ENCODE measurements around the gene SH3RF1. TPM values are rescaled to one million over a fixed set of nuclear protein-coding genes. Genes with fewer than 3 reads are reported as not detected.

Gene SH3RF1
- total RNA-seq, 3 donors from 2014 or later: 20.2 to 37.0 (median 27.9) TPM

- no peak overlapping the region for H3K4me3 ChIP-seq
- no peak for DNase-seq (ENCODE audit: low spot score in 2 of 2)
Measured at GRCh38 chr4:169275180-169275579, 4.4 kb upstream of the SH3RF1 start.

DNA sequence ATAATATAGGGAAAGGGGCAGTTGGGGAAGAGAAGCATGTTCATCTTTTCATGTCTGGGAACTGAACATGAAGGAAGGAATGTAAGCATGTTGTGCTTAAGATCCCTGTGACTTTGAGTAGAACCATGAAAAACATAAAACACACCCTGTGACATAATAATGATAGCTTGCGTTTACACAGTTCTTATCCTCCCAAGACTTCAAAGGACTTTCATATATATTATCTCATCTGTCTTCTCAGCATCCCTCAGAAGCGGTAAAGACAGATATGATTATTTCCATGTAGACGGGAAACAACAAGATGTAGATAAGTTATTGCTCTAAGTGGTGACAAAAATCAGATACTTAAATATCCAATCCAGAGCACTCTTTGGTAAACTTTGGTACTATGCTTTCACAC is 3.3 kb upstream of the SH3RF1 start:
- intact Hi-C loops (cut with DNase I; ENCODE audit: low total_unique reads): no loop called here

More at GRCh38 chr4:169275180-169275579, 4.4 kb upstream of the SH3RF1 start:
- Histone ChIP-seq H3K27me3 (no peaks in the 10 kb centered on the region), H3K36me3 (no peaks in the 10 kb centered on the region), H3K9me3 (no peaks in the 10 kb centered on the region), H3K4me1 (no peaks in the 10 kb centered on the region), H3K27ac (no peak overlapping the region)
- intact Hi-C loops (cut with DNase I; ENCODE audit: low total_unique reads): no loop called here
- TF ChIP-seq POLR2A (IDR thresholded peaks at IDR 0.05) (no peak), POLR2AphosphoS5 (IDR thresholded peaks at IDR 0.05) (no peak)
- TF ChIP-seq, protein P1, sequence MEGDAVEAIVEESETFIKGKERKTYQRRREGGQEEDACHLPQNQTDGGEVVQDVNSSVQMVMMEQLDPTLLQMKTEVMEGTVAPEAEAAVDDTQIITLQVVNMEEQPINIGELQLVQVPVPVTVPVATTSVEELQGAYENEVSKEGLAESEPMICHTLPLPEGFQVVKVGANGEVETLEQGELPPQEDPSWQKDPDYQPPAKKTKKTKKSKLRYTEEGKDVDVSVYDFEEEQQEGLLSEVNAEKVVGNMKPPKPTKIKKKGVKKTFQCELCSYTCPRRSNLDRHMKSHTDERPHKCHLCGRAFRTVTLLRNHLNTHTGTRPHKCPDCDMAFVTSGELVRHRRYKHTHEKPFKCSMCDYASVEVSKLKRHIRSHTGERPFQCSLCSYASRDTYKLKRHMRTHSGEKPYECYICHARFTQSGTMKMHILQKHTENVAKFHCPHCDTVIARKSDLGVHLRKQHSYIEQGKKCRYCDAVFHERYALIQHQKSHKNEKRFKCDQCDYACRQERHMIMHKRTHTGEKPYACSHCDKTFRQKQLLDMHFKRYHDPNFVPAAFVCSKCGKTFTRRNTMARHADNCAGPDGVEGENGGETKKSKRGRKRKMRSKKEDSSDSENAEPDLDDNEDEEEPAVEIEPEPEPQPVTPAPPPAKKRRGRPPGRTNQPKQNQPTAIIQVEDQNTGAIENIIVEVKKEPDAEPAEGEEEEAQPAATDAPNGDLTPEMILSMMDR (IDR thresholded peaks at IDR 0.05): no peak

GRCh38 chr4:169272265-169272886 is 1.6 kb upstream of the SH3RF1 start:
- TF ChIP-seq, protein P1 (IDR thresholded peaks at IDR 0.05): no peak
- TF ChIP-seq POLR2A (IDR thresholded peaks at IDR 0.05) (no peak), POLR2AphosphoS5 (IDR thresholded peaks at IDR 0.05) (no peak)
- intact Hi-C loops (cut with DNase I; ENCODE audit: low total_unique reads): no loop called here

More for the DNA sequence above, 3.3 kb upstream of the SH3RF1 start:
- H3K36me3 ChIP-seq: no peaks in the 10 kb centered on the region
- no peak for DNase-seq (ENCODE audit: low spot score in 2 of 2)
- TF ChIP-seq, protein P1 (IDR thresholded peaks at IDR 0.05): no peak
- no peak for TF ChIP-seq POLR2A (IDR thresholded peaks at IDR 0.05)
- no peak for TF ChIP-seq POLR2AphosphoS5 (IDR thresholded peaks at IDR 0.05)
- H3K4me3 ChIP-seq: no peak overlapping the region
- no peak overlapping the region for H3K27ac ChIP-seq
- no peaks in the 10 kb centered on the region for H3K9me3 ChIP-seq
- H3K27me3 ChIP-seq: no peaks in the 10 kb centered on the region
- H3K4me1 ChIP-seq: no peaks in the 10 kb centered on the region

DNA sequence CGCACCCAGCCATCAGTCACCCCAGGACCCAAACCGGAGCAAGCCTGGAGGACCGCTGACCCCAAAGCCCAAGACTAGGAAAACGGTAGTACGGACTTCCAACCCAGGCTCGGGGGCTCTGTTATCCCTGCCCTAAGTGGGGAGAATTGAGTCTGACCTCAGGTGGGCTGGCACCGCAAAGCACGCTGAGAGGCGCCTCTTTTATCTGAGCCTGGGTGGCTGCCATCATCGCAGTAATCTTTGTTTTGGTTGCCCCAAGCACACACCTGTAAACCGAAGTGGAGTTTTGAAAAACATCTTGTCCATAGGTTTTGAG is 894 bp upstream of the SH3RF1 start:
- TF ChIP-seq POLR2AphosphoS5 (IDR thresholded peaks at IDR 0.05) (no peak), POLR2A (IDR thresholded peaks at IDR 0.05) (no peak)
- TF ChIP-seq, protein P1 (IDR thresholded peaks at IDR 0.05): no peak
- Histone ChIP-seq H3K27me3 (no peaks in the 10 kb centered on the region), H3K4me1 (no peaks in the 10 kb centered on the region), H3K4me3 (peak overlapping the region; percentile 78 to 96 (median 85)), H3K36me3 (no peaks in the 10 kb centered on the region), H3K27ac (peak overlapping the region; percentile 93 to 97), H3K9me3 (no peaks in the 10 kb centered on the region)
- intact Hi-C loops (cut with DNase I; ENCODE audit: low total_unique reads): no loop called here
- no peak for DNase-seq (ENCODE audit: low spot score in 2 of 2)

More at GRCh38 chr4:169272265-169272886, 1.6 kb upstream of the SH3RF1 start:
- H3K4me1 ChIP-seq: no peaks in the 10 kb centered on the region
- no peak overlapping the region for H3K4me3 ChIP-seq
- no peaks in the 10 kb centered on the region for H3K36me3 ChIP-seq
- H3K27ac ChIP-seq: peak overlapping the region; percentile 93 to 97
- H3K9me3 ChIP-seq: no peaks in the 10 kb centered on the region
- DNase-seq (ENCODE audit: low spot score in 2 of 2): no peak
- no peaks in the 10 kb centered on the region for H3K27me3 ChIP-seq

- H3K4me3 ChIP-seq: peak overlapping the region; percentile 78 to 96 (median 85)
- peak in 1 of 3 donors; percentile 7 for TF ChIP-seq POLR2AphosphoS5 (IDR thresholded peaks at IDR 0.05)
- TF ChIP-seq, protein P1 (IDR thresholded peaks at IDR 0.05): no peak
- TF ChIP-seq POLR2A (IDR thresholded peaks at IDR 0.05): no peak
- H3K36me3 ChIP-seq: no peaks in the 10 kb centered on the region
- H3K4me1 ChIP-seq: peaks cover 0 to 6% of the 10 kb centered on the region in 2 donors
- H3K9me3 ChIP-seq: no peaks in the 10 kb centered on the region
- intact Hi-C loops (cut with DNase I; ENCODE audit: low total_unique reads): no loop called here
- H3K27ac ChIP-seq: peak overlapping the region; percentile 93 to 97
- DNase-seq (ENCODE audit: low spot score in 2 of 2): peak in 1 of 2 donors; percentile 37
- no peaks in the 10 kb centered on the region for H3K27me3 ChIP-seq
Measured at GRCh38 chr4:169269916-169270809, 593 bp downstream of the SH3RF1 start.
